ENCODE results near the gene BAK1.
"Not testable (repeated sequence)": the region's sequence is repeated elsewhere in the genome, so short reads cannot be mapped to it uniquely, and the experiment has no call there.

The BAK1 gene

GRCh38 chr6:33552883-33553282 is 27.2 kb downstream of the BAK1 start:
- in situ Hi-C loops (cut with MboI; ENCODE audit: low sequenced_read_pairs): not testable (repeated sequence)

GRCh38 chr6:33552252-33552651 is 27.8 kb downstream of the BAK1 start:
- in situ Hi-C loops (cut with MboI; ENCODE audit: low sequenced_read_pairs): no loop called here

- in situ Hi-C loops (cut with MboI; ENCODE audit: low sequenced_read_pairs): no loop called here
These were observed 28.5 kb downstream of the BAK1 start for GRCh38 chr6:33551538-33551937.

GRCh38 chr6:33549896-33550295 is 30.2 kb downstream of the BAK1 start:
- in situ Hi-C loops (cut with MboI; ENCODE audit: low sequenced_read_pairs): no loop called here

- in situ Hi-C loops (cut with MboI; ENCODE audit: low sequenced_read_pairs): no loop called here
These were observed 30.9 kb downstream of the BAK1 start for GRCh38 chr6:33549196-33549595.

DNA sequence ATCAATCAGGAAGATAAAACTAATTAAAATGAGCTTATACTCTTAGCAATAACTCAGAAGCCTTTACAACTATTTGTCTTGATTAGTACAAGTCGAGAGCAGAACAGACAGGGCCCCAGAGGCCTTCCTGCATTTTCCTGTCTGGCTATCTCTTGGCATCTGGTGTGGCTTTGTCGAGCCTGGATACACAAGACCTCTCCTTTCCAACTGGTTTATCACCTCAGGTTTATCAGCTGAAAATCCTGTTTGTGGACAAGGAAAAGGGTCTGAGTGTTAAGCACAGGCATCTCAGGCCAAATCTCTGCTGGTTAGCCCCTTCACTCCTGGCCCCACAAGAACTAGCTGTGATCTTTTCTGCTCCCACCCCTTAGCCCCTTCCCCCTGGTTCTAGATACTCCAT is 32.6 kb downstream of the BAK1 start:
- in situ Hi-C loops (cut with MboI; ENCODE audit: low sequenced_read_pairs): no loop called here

GRCh38 chr6:33546766-33547165 is 33.3 kb downstream of the BAK1 start:
- in situ Hi-C loops (cut with MboI; ENCODE audit: low sequenced_read_pairs): no loop called here

GRCh38 chr6:33545292-33545691 is 34.8 kb downstream of the BAK1 start:
- in situ Hi-C loops (cut with MboI; ENCODE audit: low sequenced_read_pairs): not testable (repeated sequence)

GRCh38 chr6:33543116-33543515 is 37.0 kb downstream of the BAK1 start:
- in situ Hi-C loops (cut with MboI; ENCODE audit: low sequenced_read_pairs): no loop called here

DNA sequence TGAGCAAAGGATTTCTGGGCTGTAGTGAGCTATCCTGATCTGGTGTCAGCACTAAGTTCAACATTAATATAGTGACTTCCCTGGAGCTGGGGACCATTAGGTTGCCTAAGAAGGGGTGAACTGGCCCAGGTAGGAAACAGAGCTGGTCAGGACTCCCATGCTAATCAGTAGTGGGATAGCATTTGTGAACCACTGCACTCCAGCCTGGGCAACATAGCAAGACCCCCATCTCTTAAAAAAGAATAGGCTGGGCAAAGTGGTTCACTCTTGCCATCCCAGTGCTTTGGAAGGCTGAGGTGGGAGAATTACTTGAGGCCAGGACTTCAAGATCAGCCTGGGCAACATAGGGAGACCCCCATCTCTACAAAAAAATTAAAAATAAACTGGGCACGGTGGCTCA is 39.3 kb downstream of the BAK1 start:
- in situ Hi-C loops (cut with MboI; ENCODE audit: low sequenced_read_pairs): no loop called here

DNA sequence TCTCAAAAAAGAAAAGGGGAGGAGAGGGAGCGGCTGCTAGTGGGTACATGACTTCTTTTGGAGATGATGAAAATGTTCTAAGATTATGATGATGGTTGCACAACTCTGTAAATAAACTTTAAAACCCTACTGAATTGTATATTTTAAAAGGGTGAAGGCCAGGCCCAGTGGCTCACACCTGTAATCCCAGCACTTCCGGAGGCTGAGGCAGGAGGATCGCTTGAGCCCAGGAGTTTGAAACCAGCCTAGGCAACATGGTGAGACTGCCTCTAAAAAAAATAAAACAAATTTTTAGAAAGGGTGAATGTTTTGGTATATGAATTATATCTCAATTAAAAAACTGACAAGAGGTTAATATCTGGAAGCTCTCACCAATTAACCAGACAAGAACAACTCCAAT is 45.4 kb downstream of the BAK1 start:
- in situ Hi-C loops (cut with MboI; ENCODE audit: low sequenced_read_pairs): no loop called here

GRCh38 chr6:33533163-33533869 is 46.8 kb downstream of the BAK1 start:
- in situ Hi-C loops (cut with MboI; ENCODE audit: low sequenced_read_pairs): not testable (repeated sequence)

DNA sequence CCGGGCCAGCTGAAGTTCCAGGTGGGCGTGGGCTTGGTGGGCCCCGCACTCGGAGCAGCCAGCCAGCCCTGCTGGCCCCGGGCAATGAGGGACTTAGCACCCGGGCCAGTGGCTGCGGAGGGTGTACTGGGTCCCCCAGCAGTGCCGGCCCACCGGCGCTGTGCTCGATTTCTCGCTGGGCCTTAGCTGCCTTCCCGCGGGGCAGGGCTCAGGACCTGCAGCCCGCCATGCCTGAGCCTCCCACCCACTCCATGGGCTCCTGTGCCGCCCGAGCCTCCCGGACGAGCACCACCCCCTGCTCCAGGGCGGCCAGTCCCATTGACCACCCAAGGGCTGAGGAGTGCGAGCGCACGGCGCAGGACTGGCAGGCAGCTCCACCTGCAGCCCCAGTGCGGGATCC is 47.6 kb downstream of the BAK1 start:
- in situ Hi-C loops (cut with MboI; ENCODE audit: low sequenced_read_pairs): not testable (repeated sequence)

DNA sequence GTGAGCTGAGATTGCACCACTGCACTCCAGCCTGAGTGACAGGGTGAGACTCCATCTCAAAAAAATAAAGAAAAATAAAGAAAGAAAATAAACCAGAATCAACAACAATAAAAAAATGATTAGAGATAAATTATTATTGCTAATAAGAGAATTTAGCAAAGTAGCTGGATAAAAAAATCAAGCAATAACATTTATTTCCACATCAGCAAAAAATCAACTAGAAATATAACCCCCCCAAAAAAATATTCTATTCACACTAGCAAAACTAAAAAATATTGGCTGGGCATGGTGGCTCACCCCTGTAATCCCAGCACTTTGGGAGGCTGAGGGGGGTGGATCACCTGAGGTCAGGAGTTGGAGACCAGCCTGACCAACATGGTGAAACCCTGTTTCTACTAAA is 49.5 kb downstream of the BAK1 start:
- in situ Hi-C loops (cut with MboI; ENCODE audit: low sequenced_read_pairs): not testable (repeated sequence)

Measured in hTERT RPE-1 (cell line).